Right cardiac atrium (tissue), 5 donors: Measurements from ENCODE around the gene NKIRAS1. TPM values are rescaled to one million over a fixed set of nuclear protein-coding genes. Genes with fewer than 3 reads are reported as not detected.
"Not testable (repeated sequence)": the region's sequence is repeated elsewhere in the genome, so short reads cannot be mapped to it uniquely, and the experiment has no call there.

Experiments used
- ATAC-seq, 2 donors: fragments of 200-7000 bp; cut with Tn5 transposase; one replicate each; pipeline versions ENCODE4 v1.8.0 to v1.9.1; 2020; ENCODE audit warnings: moderate library complexity in 2 of 2, mild to moderate bottlenecking in 1 of 2
- DNase-seq, 3 donors: peaks; one replicate each; pipeline ENCODE4 v3.0.0-alpha.2; 2020
- H3K27ac ChIP-seq: one replicate; pipeline ENCODE4 v1.5.1; 2013; ENCODE audit warnings: mild to moderate bottlenecking, low read length, control low read depth, moderate library complexity
- H3K27me3 ChIP-seq: one replicate; pipeline ENCODE4 v1.6.1; 2013; ENCODE audit not compliant: control insufficient read depth, insufficient read depth
- H3K4me1 ChIP-seq: one replicate; pipeline ENCODE4 v1.6.1; 2013; ENCODE audit warnings: low read length; ENCODE audit not compliant: control insufficient read depth, insufficient read depth
- H3K4me3 ChIP-seq: one replicate; pipeline ENCODE4 v1.5.1; 2013; ENCODE audit warnings: low read length, control low read depth
- H3K9me3 ChIP-seq: one replicate; pipeline ENCODE4 v1.6.1; 2013; ENCODE audit warnings: low read length; ENCODE audit not compliant: control insufficient read depth
- WGBS: extraction: QIAGEN DNeasy Blood & Tissue Kit; methylation state at CpG from one replicate; pipeline ENCODE4 v1.1.7; 2013; 5-methylcytosine and 5-hydroxymethylcytosine counted together
- intact Hi-C, 4 donors: fragments of 100-400 bp; cut with DNase I; formaldehyde crosslinking; loops; one replicate each; pipeline versions ENCODE4 v1.11.0 to v1.14.0; 2022 to 2023
- polyA plus RNA-seq: library from polyadenylated mRNA; stranded (reverse); fragments of 200-250 nt; gene quantifications from one replicate; pipeline ENCODE4 v1.2.3, GENCODE V29; 2013
- total RNA-seq, 4 donors: library from RNA; stranded (reverse); fragmentation: NEBNext Ultra II Directional; extraction: Animal tissue kit (Norgen Biotek cat#: 25700); gene quantifications; one replicate each; pipeline ENCODE4 v1.2.1, GENCODE V29; 2021
- donor health status: healthy with polysubstance abuse.
- donor health status: DM: no; HTN: yes; CAD: no.
- donor health status: DM: no; HTN: no; CAD: no.
- donor health status: DM: no; HTN: yes; CAD: no; lungs with severe emphysema.
- donor health status: DM: yes; HTN: yes; CAD: no.

Gene NKIRAS1
- total and polyA plus RNA-seq, 5 donors: 15.1 to 19.1 (median 17.2) TPM

GRCh38 chr3:23918331-23918730 lies 1.5 kb upstream of the NKIRAS1 start:
- DNase-seq, ATAC-seq, intact Hi-C loops, H3K9me3 ChIP-seq, H3K27ac ChIP-seq, H3K27me3 ChIP-seq, H3K4me1 ChIP-seq: not testable (repeated sequence)
- 31% methylated on average over 12 of the region's 12 CpGs for WGBS
- peak overlapping the region; percentile 72 for H3K4me3 ChIP-seq

- H3K9me3 ChIP-seq, intact Hi-C loops, ATAC-seq, H3K4me1 ChIP-seq, DNase-seq, H3K27me3 ChIP-seq: not testable (repeated sequence)
- H3K27ac ChIP-seq: peak overlapping the region; percentile 88
- WGBS: under 1% methylated on average over 20 of the region's 21 CpGs
- peak overlapping the region; percentile 72 for H3K4me3 ChIP-seq
These were observed 1.0 kb upstream of the NKIRAS1 start for GRCh38 chr3:23917679-23918303.

GRCh38 chr3:23916152-23916885 lies 471 bp downstream of the NKIRAS1 start:
- intact Hi-C loops: no loop called here
- H3K4me1 ChIP-seq: no peaks in the 10 kb centered on the region
- no peak for DNase-seq

GRCh38 chr3:23915537-23916108 lies 1.2 kb downstream of the NKIRAS1 start:
- Histone ChIP-seq H3K27me3 (no peaks in the 10 kb centered on the region), H3K27ac (no peak overlapping the region), H3K4me3 (peak overlapping the region; percentile 72), H3K9me3 (no peaks in the 10 kb centered on the region), H3K4me1 (no peaks in the 10 kb centered on the region)
- intact Hi-C loops: no loop called here
- 52% methylated on average over 7 of the region's 7 CpGs for WGBS
- DNase-seq (no peak), ATAC-seq (no peak)

More at GRCh38 chr3:23916152-23916885, 471 bp downstream of the NKIRAS1 start:
- no peaks in the 10 kb centered on the region for H3K27me3 ChIP-seq
- H3K27ac ChIP-seq: peak overlapping the region; percentile 82
- no peaks in the 10 kb centered on the region for H3K9me3 ChIP-seq
- 1% methylated on average over 48 of the region's 48 CpGs for WGBS
- peak overlapping the region; percentile 72 for H3K4me3 ChIP-seq
- ATAC-seq: peak; percentile 67 to 70

- DNase-seq (no peak), ATAC-seq (no peak)
- Histone ChIP-seq H3K9me3 (no peaks in the 10 kb centered on the region), H3K4me3 (no peak overlapping the region), H3K27ac (no peak overlapping the region), H3K27me3 (no peaks in the 10 kb centered on the region), H3K4me1 (no peaks in the 10 kb centered on the region)
- intact Hi-C loops: no loop called here
- WGBS: 84% methylated on average over 3 of the region's 3 CpGs
These were observed 2.7 kb downstream of the NKIRAS1 start for GRCh38 chr3:23913873-23914743.

GRCh38 chr3:23913182-23913581 lies 3.6 kb downstream of the NKIRAS1 start:
- Histone ChIP-seq H3K27ac (no peak overlapping the region), H3K9me3 (no peaks in the 10 kb centered on the region), H3K4me1 (no peaks in the 10 kb centered on the region), H3K27me3 (no peaks in the 10 kb centered on the region), H3K4me3 (no peak overlapping the region)
- DNase-seq: no peak
- 91% methylated on average over 1 of the region's 1 CpG for WGBS
- no peak for ATAC-seq
- intact Hi-C loops: no loop called here

- H3K9me3 ChIP-seq, H3K27ac ChIP-seq, ATAC-seq, H3K27me3 ChIP-seq, DNase-seq, H3K4me1 ChIP-seq, H3K4me3 ChIP-seq, intact Hi-C loops: not testable (repeated sequence)
- 88% methylated on average over 3 of the region's 3 CpGs for WGBS
These were observed 4.5 kb downstream of the NKIRAS1 start for GRCh38 chr3:23912335-23912734.

GRCh38 chr3:23911397-23911796 lies 5.4 kb downstream of the NKIRAS1 start:
- Histone ChIP-seq H3K27me3 (no peaks in the 10 kb centered on the region), H3K9me3 (no peaks in the 10 kb centered on the region), H3K27ac (no peak overlapping the region), H3K4me3 (no peak overlapping the region), H3K4me1 (no peaks in the 10 kb centered on the region)
- DNase-seq (no peak), ATAC-seq (no peak)
- 93% methylated on average over 2 of the region's 2 CpGs for WGBS
- intact Hi-C loops: no loop called here

- DNase-seq: no peak
- Histone ChIP-seq H3K27ac (no peak overlapping the region), H3K9me3 (no peaks in the 10 kb centered on the region), H3K4me1 (no peaks in the 10 kb centered on the region), H3K4me3 (no peak overlapping the region), H3K27me3 (no peaks in the 10 kb centered on the region)
- 90% methylated on average over 7 of the region's 7 CpGs for WGBS
- ATAC-seq: no peak
- intact Hi-C loops: no loop called here
These were observed 7.4 kb downstream of the NKIRAS1 start for GRCh38 chr3:23909341-23909740.

GRCh38 chr3:23904545-23904944 lies 12.2 kb downstream of the NKIRAS1 start:
- ATAC-seq (no peak), DNase-seq (no peak)
- intact Hi-C loops: no loop called here
- no peak overlapping the region for H3K4me3 ChIP-seq
- no peaks in the 10 kb centered on the region for H3K4me1 ChIP-seq
- no peaks in the 10 kb centered on the region for H3K9me3 ChIP-seq
- H3K27ac ChIP-seq: no peak overlapping the region
- no peaks in the 10 kb centered on the region for H3K27me3 ChIP-seq

- no peak overlapping the region for H3K27ac ChIP-seq
- DNase-seq: no peak
- H3K4me1 ChIP-seq: no peaks in the 10 kb centered on the region
- no peaks in the 10 kb centered on the region for H3K9me3 ChIP-seq
- 84% methylated on average over 6 of the region's 6 CpGs for WGBS
- intact Hi-C loops: no loop called here
- H3K27me3 ChIP-seq: no peaks in the 10 kb centered on the region
- H3K4me3 ChIP-seq: no peak overlapping the region
- ATAC-seq: no peak
These were observed 16.0 kb downstream of the NKIRAS1 start for GRCh38 chr3:23900744-23901143.
